PC-9 (cell line): ENCODE measurements around the gene DUOXA2.

ENCODE experiments used
- EZH2 ChIP-seq: fragments of 200-600 bp; sonication (generic); IDR thresholded peaks from 2 replicates; pipeline ENCODE4 v1.8.0; 2017; ENCODE audit warnings: antibody characterized with exemption, low read depth
- TF ChIP-seq, protein P1 (sequence below): fragments of 200-600 bp; sonication (generic); conservative IDR thresholded peaks from 2 replicates; pipeline ENCODE4 v1.6.1; 2017; ENCODE audit warnings: mixed run types, antibody characterized with exemption, mild to moderate bottlenecking, moderate library complexity

DNA sequence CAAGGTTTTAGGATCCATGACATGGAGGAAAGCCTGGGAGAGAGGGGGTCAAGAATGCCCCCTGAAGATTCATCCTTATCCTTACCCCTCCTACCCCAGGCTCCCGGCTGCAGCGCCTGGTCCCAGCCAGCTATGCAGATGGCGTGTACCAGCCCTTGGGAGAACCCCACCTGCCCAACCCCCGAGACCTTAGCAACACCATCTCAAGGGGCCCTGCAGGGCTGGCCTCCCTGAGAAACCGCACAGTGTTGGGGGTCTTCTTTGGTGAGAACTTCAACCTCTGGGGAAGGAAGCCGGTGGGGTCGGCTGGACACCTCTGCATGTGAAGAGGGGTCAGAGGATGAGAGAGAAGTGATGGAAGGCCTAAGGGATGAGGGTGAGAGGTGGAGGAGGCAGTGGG, 19.9 kb downstream of the DUOXA2 start:
- TF ChIP-seq, protein P1, sequence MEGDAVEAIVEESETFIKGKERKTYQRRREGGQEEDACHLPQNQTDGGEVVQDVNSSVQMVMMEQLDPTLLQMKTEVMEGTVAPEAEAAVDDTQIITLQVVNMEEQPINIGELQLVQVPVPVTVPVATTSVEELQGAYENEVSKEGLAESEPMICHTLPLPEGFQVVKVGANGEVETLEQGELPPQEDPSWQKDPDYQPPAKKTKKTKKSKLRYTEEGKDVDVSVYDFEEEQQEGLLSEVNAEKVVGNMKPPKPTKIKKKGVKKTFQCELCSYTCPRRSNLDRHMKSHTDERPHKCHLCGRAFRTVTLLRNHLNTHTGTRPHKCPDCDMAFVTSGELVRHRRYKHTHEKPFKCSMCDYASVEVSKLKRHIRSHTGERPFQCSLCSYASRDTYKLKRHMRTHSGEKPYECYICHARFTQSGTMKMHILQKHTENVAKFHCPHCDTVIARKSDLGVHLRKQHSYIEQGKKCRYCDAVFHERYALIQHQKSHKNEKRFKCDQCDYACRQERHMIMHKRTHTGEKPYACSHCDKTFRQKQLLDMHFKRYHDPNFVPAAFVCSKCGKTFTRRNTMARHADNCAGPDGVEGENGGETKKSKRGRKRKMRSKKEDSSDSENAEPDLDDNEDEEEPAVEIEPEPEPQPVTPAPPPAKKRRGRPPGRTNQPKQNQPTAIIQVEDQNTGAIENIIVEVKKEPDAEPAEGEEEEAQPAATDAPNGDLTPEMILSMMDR, result no peak
- no peak for TF ChIP-seq EZH2
